ENCODE measurements around the gene ZNF467. TPM values are rescaled to one million over a fixed set of nuclear protein-coding genes. Genes with fewer than 3 reads are reported as not detected.

The ZNF467 gene
- under 0.01 TPM in 1 of 2 replicates, not detected in the other for total RNA-seq (2012; rRNA removed)

GRCh38 chr7:149773446-149774236 is at the start of gene ZNF467:
TSS of gene ZNF467 (minus strand) at chr7:149773588. CDS start at chr7:149771032, 2,556 bp downstream.
- H3K36me3 ChIP-seq (ENCODE audit: insufficient read depth, low read length), result no peaks in the 10 kb centered on the region
- H3K4me3 ChIP-seq (ENCODE audit: low read length), result peak within 1 kb of the TSS; percentile 54
- no peak within 1 kb of the TSS for H3K9ac ChIP-seq (ENCODE audit: low read depth, low read length)
- H3K27me3 ChIP-seq (ENCODE audit: control insufficient read depth, insufficient read depth, low read length), result peaks cover 53% of the 10 kb centered on the region
- peak within 1 kb of the TSS; percentile 76 for H3K4me2 ChIP-seq (ENCODE audit: low read length)
- H3K9me3 ChIP-seq (replicated peaks; ENCODE audit: low read length), result no peaks in the 10 kb centered on the region
- H3K4me1 ChIP-seq (ENCODE audit: control insufficient read depth, insufficient read depth, low read length), result peaks cover 5% of the 10 kb centered on the region

GRCh38 chr7:149822353-149822943 is 49.1 kb upstream of the ZNF467 start:
- Histone ChIP-seq H3K36me3 (ENCODE audit: insufficient read depth, low read length) (no peaks in the 10 kb centered on the region), H3K4me3 (ENCODE audit: low read length) (no peak overlapping the region), H3K9ac (ENCODE audit: low read depth, low read length) (no peak overlapping the region), H3K27me3 (ENCODE audit: control insufficient read depth, insufficient read depth, low read length) (peaks cover 49% of the 10 kb centered on the region), H3K4me2 (ENCODE audit: low read length) (no peak overlapping the region), H3K9me3 (replicated peaks; ENCODE audit: low read length) (no peaks in the 10 kb centered on the region), H3K4me1 (ENCODE audit: control insufficient read depth, insufficient read depth, low read length) (no peaks in the 10 kb centered on the region)

GRCh38 chr7:149821191-149822148 is 48.1 kb upstream of the ZNF467 start:
- H3K27me3 ChIP-seq (ENCODE audit: control insufficient read depth, insufficient read depth, low read length), result peaks cover 47% of the 10 kb centered on the region

GRCh38 chr7:149820622-149821190 is 47.3 kb upstream of the ZNF467 start:
- H3K9me3 ChIP-seq (replicated peaks; ENCODE audit: low read length), result no peaks in the 10 kb centered on the region
- H3K27me3 ChIP-seq (ENCODE audit: control insufficient read depth, insufficient read depth, low read length), result peaks cover 44% of the 10 kb centered on the region
- H3K9ac ChIP-seq (ENCODE audit: low read depth, low read length), result no peak overlapping the region
- no peaks in the 10 kb centered on the region for H3K4me1 ChIP-seq (ENCODE audit: control insufficient read depth, insufficient read depth, low read length)
- H3K36me3 ChIP-seq (ENCODE audit: insufficient read depth, low read length), result no peaks in the 10 kb centered on the region
- H3K4me3 ChIP-seq (ENCODE audit: low read length), result no peak overlapping the region
- H3K4me2 ChIP-seq (ENCODE audit: low read length), result no peak overlapping the region

More at GRCh38 chr7:149821191-149822148, 48.1 kb upstream of the ZNF467 start:
- Histone ChIP-seq H3K4me2 (ENCODE audit: low read length) (no peak overlapping the region), H3K4me3 (ENCODE audit: low read length) (no peak overlapping the region), H3K36me3 (ENCODE audit: insufficient read depth, low read length) (no peaks in the 10 kb centered on the region), H3K4me1 (ENCODE audit: control insufficient read depth, insufficient read depth, low read length) (no peaks in the 10 kb centered on the region), H3K9ac (ENCODE audit: low read depth, low read length) (no peak overlapping the region), H3K9me3 (replicated peaks; ENCODE audit: low read length) (no peaks in the 10 kb centered on the region)

GRCh38 chr7:149819961-149820340 is 46.6 kb upstream of the ZNF467 start:
- peaks cover 39% of the 10 kb centered on the region for H3K27me3 ChIP-seq (ENCODE audit: control insufficient read depth, insufficient read depth, low read length)

GRCh38 chr7:149819141-149819960 is 46.0 kb upstream of the ZNF467 start:
- Histone ChIP-seq H3K9me3 (replicated peaks; ENCODE audit: low read length) (no peaks in the 10 kb centered on the region), H3K36me3 (ENCODE audit: insufficient read depth, low read length) (no peaks in the 10 kb centered on the region), H3K9ac (ENCODE audit: low read depth, low read length) (no peak overlapping the region), H3K4me3 (ENCODE audit: low read length) (no peak overlapping the region), H3K4me1 (ENCODE audit: control insufficient read depth, insufficient read depth, low read length) (no peaks in the 10 kb centered on the region), H3K27me3 (ENCODE audit: control insufficient read depth, insufficient read depth, low read length) (peaks cover 39% of the 10 kb centered on the region), H3K4me2 (ENCODE audit: low read length) (no peak overlapping the region)

More at GRCh38 chr7:149819961-149820340, 46.6 kb upstream of the ZNF467 start:
- no peaks in the 10 kb centered on the region for H3K9me3 ChIP-seq (replicated peaks; ENCODE audit: low read length)
- H3K4me1 ChIP-seq (ENCODE audit: control insufficient read depth, insufficient read depth, low read length), result no peaks in the 10 kb centered on the region
- no peak overlapping the region for H3K4me3 ChIP-seq (ENCODE audit: low read length)
- no peaks in the 10 kb centered on the region for H3K36me3 ChIP-seq (ENCODE audit: insufficient read depth, low read length)
- no peak overlapping the region for H3K4me2 ChIP-seq (ENCODE audit: low read length)
- no peak overlapping the region for H3K9ac ChIP-seq (ENCODE audit: low read depth, low read length)

GRCh38 chr7:149818536-149818840 is 45.1 kb upstream of the ZNF467 start:
- H3K9ac ChIP-seq (ENCODE audit: low read depth, low read length), result no peak overlapping the region
- H3K4me3 ChIP-seq (ENCODE audit: low read length), result no peak overlapping the region
- H3K9me3 ChIP-seq (replicated peaks; ENCODE audit: low read length), result no peaks in the 10 kb centered on the region
- H3K4me2 ChIP-seq (ENCODE audit: low read length), result no peak overlapping the region
- H3K36me3 ChIP-seq (ENCODE audit: insufficient read depth, low read length), result no peaks in the 10 kb centered on the region
- peaks cover 35% of the 10 kb centered on the region for H3K27me3 ChIP-seq (ENCODE audit: control insufficient read depth, insufficient read depth, low read length)
- H3K4me1 ChIP-seq (ENCODE audit: control insufficient read depth, insufficient read depth, low read length), result no peaks in the 10 kb centered on the region

- Histone ChIP-seq H3K4me3 (ENCODE audit: low read length) (no peak overlapping the region), H3K27me3 (ENCODE audit: control insufficient read depth, insufficient read depth, low read length) (peaks cover 31% of the 10 kb centered on the region), H3K36me3 (ENCODE audit: insufficient read depth, low read length) (no peaks in the 10 kb centered on the region), H3K9ac (ENCODE audit: low read depth, low read length) (no peak overlapping the region), H3K4me2 (ENCODE audit: low read length) (no peak overlapping the region), H3K4me1 (ENCODE audit: control insufficient read depth, insufficient read depth, low read length) (no peaks in the 10 kb centered on the region), H3K9me3 (replicated peaks; ENCODE audit: low read length) (no peaks in the 10 kb centered on the region)
Observed at GRCh38 chr7:149817836-149818535, 44.6 kb upstream of the ZNF467 start.

GRCh38 chr7:149817301-149817771 is 43.9 kb upstream of the ZNF467 start:
- no peaks in the 10 kb centered on the region for H3K4me1 ChIP-seq (ENCODE audit: control insufficient read depth, insufficient read depth, low read length)
- H3K27me3 ChIP-seq (ENCODE audit: control insufficient read depth, insufficient read depth, low read length), result peaks cover 26% of the 10 kb centered on the region
- H3K36me3 ChIP-seq (ENCODE audit: insufficient read depth, low read length), result no peaks in the 10 kb centered on the region
- H3K9me3 ChIP-seq (replicated peaks; ENCODE audit: low read length), result no peaks in the 10 kb centered on the region
- H3K4me2 ChIP-seq (ENCODE audit: low read length), result no peak overlapping the region
- no peak overlapping the region for H3K9ac ChIP-seq (ENCODE audit: low read depth, low read length)
- no peak overlapping the region for H3K4me3 ChIP-seq (ENCODE audit: low read length)

GRCh38 chr7:149816794-149817193 is 43.4 kb upstream of the ZNF467 start:
- H3K27me3 ChIP-seq (ENCODE audit: control insufficient read depth, insufficient read depth, low read length), result peaks cover 21% of the 10 kb centered on the region
- no peaks in the 10 kb centered on the region for H3K36me3 ChIP-seq (ENCODE audit: insufficient read depth, low read length)
- no peaks in the 10 kb centered on the region for H3K9me3 ChIP-seq (replicated peaks; ENCODE audit: low read length)
- H3K4me2 ChIP-seq (ENCODE audit: low read length), result no peak overlapping the region
- H3K4me1 ChIP-seq (ENCODE audit: control insufficient read depth, insufficient read depth, low read length), result no peaks in the 10 kb centered on the region
- H3K9ac ChIP-seq (ENCODE audit: low read depth, low read length), result no peak overlapping the region
- H3K4me3 ChIP-seq (ENCODE audit: low read length), result no peak overlapping the region
